ENCODE results near the gene B4GALNT4.

DNA sequence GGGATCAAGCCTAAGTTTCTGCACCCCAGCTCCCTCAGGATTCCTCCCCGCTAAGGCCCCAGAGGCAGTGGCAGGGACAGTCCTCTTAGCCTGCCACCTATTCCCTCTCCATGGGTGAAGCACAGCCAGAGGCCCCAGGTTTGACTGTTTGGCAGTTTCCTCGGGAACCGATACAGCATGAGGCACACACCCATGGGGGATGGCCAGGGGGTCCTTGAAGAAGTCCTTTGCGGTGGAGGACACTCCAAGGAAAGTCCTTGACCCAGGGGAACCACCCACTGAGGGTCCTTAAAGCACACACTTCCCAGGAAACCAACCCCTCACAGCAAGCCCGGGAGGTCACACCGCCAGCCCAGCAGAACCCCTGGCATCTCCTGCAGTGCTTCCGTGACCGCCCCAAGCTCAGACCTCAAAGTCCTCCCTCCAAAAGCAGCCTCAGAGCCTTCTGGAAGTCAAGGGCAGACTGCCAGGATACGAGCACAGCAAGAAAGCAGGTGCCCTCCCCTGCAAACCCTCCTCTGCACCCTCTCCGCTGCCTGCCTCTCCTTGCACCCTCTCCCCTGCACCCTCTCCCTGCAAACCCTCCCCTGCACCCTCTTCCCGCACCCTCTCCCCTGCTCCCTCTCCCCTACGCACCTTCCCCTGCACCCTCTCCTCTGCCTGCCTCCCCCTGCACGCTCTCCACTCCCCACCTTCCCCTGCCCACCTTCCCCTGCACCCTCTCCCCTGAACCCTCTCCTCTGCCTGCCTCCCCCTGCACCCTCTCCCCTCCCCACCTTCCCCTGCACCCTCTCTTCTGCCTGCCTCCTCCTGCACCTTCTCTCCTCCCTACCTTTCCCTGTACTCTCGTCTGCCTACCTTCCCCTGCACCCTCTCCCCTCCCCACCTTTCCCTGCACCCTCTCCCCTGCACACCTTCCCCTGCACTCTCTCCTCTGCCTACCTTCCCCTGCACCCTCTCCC is 44.1 kb downstream of the B4GALNT4 start:
- no peak for TF ChIP-seq POLR2A (IDR thresholded peaks at IDR 0.05; ENCODE audit: low read depth, low read length)
- TF ChIP-seq TAF1 (IDR thresholded peaks at IDR 0.05; ENCODE audit: low read depth, low read length) = no peak
- no peak for TF ChIP-seq POLR2AphosphoS5 (IDR thresholded peaks at IDR 0.05; ENCODE audit: low read depth, low read length)
- no peak for TF ChIP-seq PAX5 (IDR thresholded peaks at IDR 0.05; ENCODE audit: insufficient read depth, low read length, severe bottlenecking)
- TF ChIP-seq POU2F2 (IDR thresholded peaks at IDR 0.05; ENCODE audit: low read depth, low read length) = no peak
